Osteoblast (primary cell): Measurements from ENCODE around the gene PI4KA. TPM values are rescaled to one million over a fixed set of nuclear protein-coding genes. Genes with fewer than 3 reads are reported as not detected.

Experiments
- DNase-seq: peaks from one replicate; pipeline ENCODE4 v3.0.0; 2011; ENCODE audit warnings: low spot score, mixed read lengths; ENCODE audit not compliant: insufficient read length; ENCODE audit errors: missing footprints
- H2AFZ ChIP-seq: 2 replicates; pipeline ENCODE4 v1.6.0; 2011; ENCODE audit warnings: mild to moderate bottlenecking, low read length
- H3K27ac ChIP-seq: 2 replicates; pipeline ENCODE4 v1.5.1; 2011; ENCODE audit warnings: mild to moderate bottlenecking, low read depth, low read length, moderate library complexity
- H3K27me3 ChIP-seq: 2 replicates; pipeline ENCODE4 v1.6.0; 2012; ENCODE audit warnings: mild to moderate bottlenecking, control low read depth, inconsistent platforms, low read length, moderate library complexity; ENCODE audit not compliant: insufficient read depth
- H3K36me3 ChIP-seq: 2 replicates; pipeline ENCODE4 v1.5.1; 2011; ENCODE audit warnings: mild to moderate bottlenecking, low read length, control low read depth, moderate library complexity; ENCODE audit not compliant: insufficient read depth
- H3K4me1 ChIP-seq: 2 replicates; pipeline ENCODE4 v1.5.1; 2011; ENCODE audit warnings: mild to moderate bottlenecking, low read length, control low read depth, moderate library complexity; ENCODE audit not compliant: insufficient read depth
- H3K4me2 ChIP-seq: 2 replicates; pipeline ENCODE4 v1.6.0; 2011; ENCODE audit warnings: mild to moderate bottlenecking, low read length; ENCODE audit not compliant: insufficient read depth
- H3K4me3 ChIP-seq: fragments of 200-600 bp; sonication (generic); 3 replicates; pipeline ENCODE4 v1.5.1; 2012; ENCODE audit warnings: mild to moderate bottlenecking, low read length, inconsistent platforms; ENCODE audit not compliant: insufficient read depth
- H3K79me2 ChIP-seq: 2 replicates; pipeline ENCODE4 v1.6.0; 2012; ENCODE audit warnings: mild to moderate bottlenecking, low read length, control low read depth, inconsistent platforms; ENCODE audit not compliant: insufficient read depth
- H3K9me3 ChIP-seq: 2 replicates; pipeline ENCODE4 v1.5.1; 2011; ENCODE audit warnings: low read depth, low read length, control low read depth
- H4K20me1 ChIP-seq: 2 replicates; pipeline ENCODE4 v1.6.0; 2012; ENCODE audit warnings: mild to moderate bottlenecking, low read length, control low read depth; ENCODE audit not compliant: insufficient read depth
- CTCF ChIP-seq: IDR thresholded peaks from 2 replicates; pipeline ENCODE4 v1.5.1; 2011; ENCODE audit warnings: mild to moderate bottlenecking, low read depth, low read length, moderate library complexity; ENCODE audit errors: extremely low read depth
- total RNA-seq: library from RNA; depleted of rRNA; stranded (reverse); fragments of >200 nt; gene quantifications from 2 replicates; pipeline ENCODE4 v1.2.3, GENCODE V29; 2012

The PI4KA gene
- total RNA-seq, 1 donor = 61.9 TPM

GRCh38 chr22:20762233-20762796, 96.3 kb downstream of the PI4KA start:
- Histone ChIP-seq H3K4me2 (no peak overlapping the region), H4K20me1 (no peaks in the 10 kb centered on the region), H3K9me3 (no peaks in the 10 kb centered on the region), H3K79me2 (no peaks in the 10 kb centered on the region), H3K27ac (no peak overlapping the region), H3K4me3 (no peak overlapping the region), H3K4me1 (peaks cover 6% of the 10 kb centered on the region), H2AFZ (no peak overlapping the region), H3K27me3 (no peaks in the 10 kb centered on the region), H3K36me3 (peaks cover 16% of the 10 kb centered on the region)
- no peak for TF ChIP-seq CTCF
- DNase-seq = no peak

- DNase-seq = peak; percentile 72
- Histone ChIP-seq H3K4me2 (no peak overlapping the region), H3K36me3 (peaks cover 19% of the 10 kb centered on the region), H2AFZ (no peak overlapping the region), H3K9me3 (no peaks in the 10 kb centered on the region), H3K4me3 (no peak overlapping the region), H4K20me1 (no peaks in the 10 kb centered on the region), H3K4me1 (peaks cover 6% of the 10 kb centered on the region), H3K27ac (no peak overlapping the region), H3K27me3 (no peaks in the 10 kb centered on the region), H3K79me2 (no peaks in the 10 kb centered on the region)
- TF ChIP-seq CTCF = no peak
Measured at GRCh38 chr22:20761536-20761935, 97.1 kb downstream of the PI4KA start.

DNA sequence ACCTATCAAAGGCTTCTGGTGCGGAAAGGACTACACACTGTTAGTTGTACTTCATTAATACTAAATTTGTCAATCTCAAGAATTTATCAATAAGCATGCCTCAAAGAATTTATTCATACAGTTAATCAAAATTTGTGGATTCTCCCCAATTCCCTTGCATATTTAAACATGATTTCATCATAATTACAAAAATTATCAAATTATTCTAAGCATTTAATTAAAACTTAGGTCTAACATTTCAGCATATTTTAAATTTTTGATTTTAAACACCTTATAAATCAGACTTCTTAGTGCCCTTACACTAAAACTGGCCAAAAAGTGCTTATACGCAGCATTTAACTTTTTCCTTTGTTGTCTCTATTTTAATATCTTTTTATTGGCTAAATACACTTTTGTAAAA, 98.5 kb downstream of the PI4KA start:
- TF ChIP-seq CTCF = no peak
- no peak overlapping the region for H3K4me3 ChIP-seq
- no peak overlapping the region for H3K27ac ChIP-seq
- no peaks in the 10 kb centered on the region for H3K79me2 ChIP-seq
- no peak overlapping the region for H2AFZ ChIP-seq
- H3K27me3 ChIP-seq = no peaks in the 10 kb centered on the region
- peak; percentile 23 for DNase-seq
- peaks cover 18% of the 10 kb centered on the region for H3K36me3 ChIP-seq
- no peak overlapping the region for H3K4me2 ChIP-seq
- H4K20me1 ChIP-seq = no peaks in the 10 kb centered on the region
- H3K4me1 ChIP-seq = peaks cover 6% of the 10 kb centered on the region
- no peaks in the 10 kb centered on the region for H3K9me3 ChIP-seq

- H3K36me3 ChIP-seq = peaks cover 10% of the 10 kb centered on the region
- TF ChIP-seq CTCF = no peak
- H3K4me2 ChIP-seq = no peak overlapping the region
- H3K9me3 ChIP-seq = no peaks in the 10 kb centered on the region
- H2AFZ ChIP-seq = no peak overlapping the region
- H3K4me3 ChIP-seq = no peak overlapping the region
- no peaks in the 10 kb centered on the region for H4K20me1 ChIP-seq
- no peaks in the 10 kb centered on the region for H3K27me3 ChIP-seq
- H3K27ac ChIP-seq = no peak overlapping the region
- peaks cover 6% of the 10 kb centered on the region for H3K4me1 ChIP-seq
- no peaks in the 10 kb centered on the region for H3K79me2 ChIP-seq
- DNase-seq = peak; percentile 1
Measured at GRCh38 chr22:20758688-20759087, 99.9 kb downstream of the PI4KA start.
